Bronchial epithelial cell (primary cell): ENCODE data around the gene RNPEP. TPM values are rescaled to one million over a fixed set of nuclear protein-coding genes. Genes with fewer than 3 reads are reported as not detected.

Source experiments
- DNase-seq: peaks from one replicate; pipeline ENCODE4 v3.0.0-alpha.2; 2010; ENCODE audit warnings: low read depth
- FAIRE-seq: peaks from 2 replicates; lab custom pipeline; 2011; peaks lifted over from hg19 to GRCh38; lab: Jason Lieb, UNC
- H3K27me3 ChIP-seq: 2 replicates; pipeline ENCODE4 v1.5.1; 2011; ENCODE audit warnings: low read length; ENCODE audit not compliant: control insufficient read depth, insufficient read depth
- H3K36me3 ChIP-seq: 2 replicates; pipeline ENCODE4 v1.5.1; 2011; ENCODE audit warnings: low read length; ENCODE audit not compliant: control insufficient read depth, insufficient read depth
- H3K4me3 ChIP-seq: 2 replicates; pipeline ENCODE4 v1.5.1; 2011; ENCODE audit warnings: mild to moderate bottlenecking, low read depth, low read length, control low read depth
- CTCF ChIP-seq: IDR thresholded peaks from 2 replicates; pipeline ENCODE4 v1.5.1; 2011; ENCODE audit warnings: mild to moderate bottlenecking, moderate library complexity, low read length, control low read depth, inconsistent platforms; ENCODE audit not compliant: insufficient read depth, severe bottlenecking
- total RNA-seq: library from RNA; depleted of rRNA; stranded (reverse); fragments of >200 nt; gene quantifications from 2 replicates; pipeline ENCODE4 v1.2.1, GENCODE V29; 2014

Gene RNPEP
- total RNA-seq, 1 donor from 2014 or later: 39.8 TPM

- no peak for DNase-seq
- TF ChIP-seq CTCF: peak; percentile 25
- FAIRE-seq: no peak
Observed at GRCh38 chr1:201945157-201945556, 37.3 kb upstream of the RNPEP start.

GRCh38 chr1:201945863-201946223, 36.6 kb upstream of the RNPEP start:
- Histone ChIP-seq H3K4me3 (no peak overlapping the region), H3K27me3 (peaks cover 11% of the 10 kb centered on the region), H3K36me3 (no peaks in the 10 kb centered on the region)
- TF ChIP-seq CTCF: no peak
- DNase-seq (no peak), FAIRE-seq (no peak)

More at GRCh38 chr1:201945157-201945556, 37.3 kb upstream of the RNPEP start:
- Histone ChIP-seq H3K4me3 (no peak overlapping the region), H3K36me3 (no peaks in the 10 kb centered on the region), H3K27me3 (peaks cover 11% of the 10 kb centered on the region)

- Histone ChIP-seq H3K36me3 (no peaks in the 10 kb centered on the region), H3K4me3 (no peak within 1 kb of the TSS), H3K27me3 (peaks cover 11% of the 10 kb centered on the region)
- FAIRE-seq (no peak), DNase-seq (peak; percentile 45)
- TF ChIP-seq CTCF: no peak
Observed at GRCh38 chr1:201946224-201946908, 36.1 kb upstream of the RNPEP start, which contains the start of gene LMOD1. TSS of gene LMOD1 (minus strand) at chr1:201946548. CDS start at chr1:201946340, 208 bp downstream.

GRCh38 chr1:201947697-201948008, 34.8 kb upstream of the RNPEP start:
- peaks cover 11% of the 10 kb centered on the region for H3K27me3 ChIP-seq
- no peak overlapping the region for H3K4me3 ChIP-seq
- TF ChIP-seq CTCF: no peak
- DNase-seq (no peak), FAIRE-seq (no peak)
- H3K36me3 ChIP-seq: no peaks in the 10 kb centered on the region

- Histone ChIP-seq H3K36me3 (no peaks in the 10 kb centered on the region), H3K27me3 (peaks cover 11% of the 10 kb centered on the region), H3K4me3 (no peak overlapping the region)
- no peak for TF ChIP-seq CTCF
- FAIRE-seq (no peak), DNase-seq (no peak)
Observed at GRCh38 chr1:201949491-201949890, 33.0 kb upstream of the RNPEP start.
